ENCODE measurements around the gene UBAP2L.
"Not testable (repeated sequence)": the region's sequence is repeated elsewhere in the genome, so short reads cannot be mapped to it uniquely, and the experiment has no call there.

The UBAP2L gene

GRCh38 chr1:154206196-154206595 lies 14.6 kb upstream of the UBAP2L start, which contains the start of gene CFAP141:
TSS of gene CFAP141 (minus strand) at chr1:154206333. CDS start at chr1:154206307, 26 bp downstream.
- no peak for DNase-seq

- no peak for DNase-seq
Observed at GRCh38 chr1:154207262-154207661, 13.5 kb upstream of the UBAP2L start.

- DNase-seq, result no peak
Observed at GRCh38 chr1:154208677-154209388, 11.9 kb upstream of the UBAP2L start.

- no peak for DNase-seq
Observed at GRCh38 chr1:154212083-154212482, 8.7 kb upstream of the UBAP2L start.

- DNase-seq, result no peak
Observed at GRCh38 chr1:154213274-154213673, 7.5 kb upstream of the UBAP2L start.

- DNase-seq, result no peak
Observed at GRCh38 chr1:154218545-154218944, 2.2 kb upstream of the UBAP2L start.

- DNase-seq, result no peak
Observed at GRCh38 chr1:154219541-154219940, 1.2 kb upstream of the UBAP2L start.

GRCh38 chr1:154220970-154221277 lies 169 bp downstream of the UBAP2L start:
- no peak for DNase-seq

- peak; percentile 45 for DNase-seq
Observed at GRCh38 chr1:154221278-154222001, 685 bp downstream of the UBAP2L start.

GRCh38 chr1:154222518-154222917 lies 1.8 kb downstream of the UBAP2L start:
- DNase-seq, result no peak

- no peak for DNase-seq
Observed at GRCh38 chr1:154222918-154223317, 2.2 kb downstream of the UBAP2L start.

GRCh38 chr1:154223621-154224020 lies 2.9 kb downstream of the UBAP2L start:
- no peak for DNase-seq

- DNase-seq, result no peak
Observed at GRCh38 chr1:154225370-154225769, 4.6 kb downstream of the UBAP2L start.

- not testable (repeated sequence) for DNase-seq
Observed at GRCh38 chr1:154231112-154231511, 10.4 kb downstream of the UBAP2L start.

- not testable (repeated sequence) for DNase-seq
Observed at GRCh38 chr1:154233127-154233526, 12.4 kb downstream of the UBAP2L start.

- no peak for DNase-seq
Observed at GRCh38 chr1:154236855-154237254, 16.1 kb downstream of the UBAP2L start.

GRCh38 chr1:154237435-154237834 lies 16.7 kb downstream of the UBAP2L start:
- no peak for DNase-seq

- no peak for DNase-seq
Observed at GRCh38 chr1:154237880-154238506, 17.2 kb downstream of the UBAP2L start.

- no peak for DNase-seq
Observed at GRCh38 chr1:154239491-154239890, 18.7 kb downstream of the UBAP2L start.

- DNase-seq, result no peak
Observed at GRCh38 chr1:154240294-154240833, 19.6 kb downstream of the UBAP2L start.

- DNase-seq, result no peak
Observed at GRCh38 chr1:154241703-154242351, 21.1 kb downstream of the UBAP2L start.

- DNase-seq, result no peak
Observed at GRCh38 chr1:154253671-154254070, 32.9 kb downstream of the UBAP2L start.

GRCh38 chr1:154256686-154257085 lies 35.9 kb downstream of the UBAP2L start:
- DNase-seq, result no peak
